ENCODE measurements around the gene CENPP.

CENPP gene

DNA sequence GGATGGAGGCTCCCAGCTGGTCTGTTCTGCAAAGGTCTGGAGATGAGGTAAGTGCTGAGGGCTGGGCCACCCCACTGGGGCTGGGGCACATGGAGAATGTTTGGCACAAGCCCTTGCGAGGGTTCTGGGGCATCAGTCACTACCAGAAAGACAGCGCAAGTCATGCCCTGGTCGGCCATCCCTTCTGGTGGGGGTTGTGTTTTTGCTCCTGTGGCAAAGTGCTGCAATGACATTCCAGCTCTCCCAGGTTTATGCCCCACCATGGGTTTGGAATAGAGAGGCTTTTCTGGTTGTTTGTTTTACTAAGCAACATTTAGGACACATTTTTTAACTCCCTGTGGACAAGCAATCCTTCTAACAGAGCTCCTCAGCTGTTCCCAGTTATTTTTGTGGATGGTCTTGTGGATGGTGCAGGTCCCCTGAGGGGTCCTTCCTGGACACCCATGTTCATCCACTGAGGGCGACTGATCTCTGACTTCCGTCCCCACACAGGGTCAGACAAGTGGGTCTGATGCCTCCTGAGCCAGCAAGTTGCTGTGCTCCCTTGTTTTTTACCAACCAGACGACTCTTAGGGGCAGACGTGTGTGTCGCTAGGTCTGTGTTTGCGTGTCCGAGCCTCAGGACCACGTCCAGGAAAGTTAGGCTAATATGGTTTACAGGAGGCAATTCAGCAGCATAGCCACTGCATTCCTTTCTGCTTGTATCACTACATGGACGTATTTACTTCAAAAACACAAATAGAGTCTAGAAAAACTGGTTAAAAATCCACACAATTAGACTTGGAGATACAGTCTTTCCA, 274.9 kb downstream of the CENPP start:
- intact Hi-C loops (cut with DNase I): no loop called here
- no peak for DNase-seq

DNA sequence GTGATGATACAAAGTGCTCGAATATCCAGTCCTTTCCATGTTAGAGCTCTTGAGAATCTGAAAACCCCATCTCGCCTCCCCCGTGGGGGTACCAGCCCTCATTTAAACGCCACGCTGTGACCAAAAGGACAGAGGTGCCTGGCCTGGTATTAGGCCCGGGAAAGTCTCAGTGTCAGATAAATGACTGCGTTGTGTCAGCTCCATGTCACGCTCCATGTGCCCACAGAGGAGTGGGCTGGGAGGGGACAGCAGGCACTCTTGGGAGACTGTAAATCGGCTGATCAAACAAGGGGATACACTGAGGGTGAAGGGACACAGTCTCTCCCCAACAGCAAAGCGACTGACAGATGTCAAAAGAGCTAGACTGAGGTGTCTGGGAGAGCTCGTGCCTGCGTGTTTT, 275.7 kb downstream of the CENPP start:
- no peak for DNase-seq
- intact Hi-C loops (cut with DNase I): no loop called here

DNA sequence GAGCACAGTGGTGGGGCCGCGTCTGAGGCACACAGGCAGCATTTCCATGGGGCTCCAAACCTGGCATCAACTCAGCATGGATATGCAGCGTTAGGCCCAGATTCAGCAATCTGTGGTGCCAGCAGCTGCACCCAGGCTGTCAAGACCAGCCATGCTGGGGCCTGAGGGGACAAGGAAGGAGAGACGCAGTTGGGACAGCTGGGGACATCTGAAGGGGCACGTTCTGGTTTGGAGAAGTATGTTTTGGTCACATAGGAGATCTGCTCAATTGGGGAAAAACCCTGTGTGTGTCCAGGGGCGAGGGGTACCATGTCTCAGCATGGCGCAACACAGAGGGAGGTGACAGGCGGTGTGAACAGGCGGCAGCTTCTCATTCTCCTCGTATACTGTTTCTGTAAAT, 276.7 kb downstream of the CENPP start:
- no peak for DNase-seq
- intact Hi-C loops (cut with DNase I): no loop called here

DNA sequence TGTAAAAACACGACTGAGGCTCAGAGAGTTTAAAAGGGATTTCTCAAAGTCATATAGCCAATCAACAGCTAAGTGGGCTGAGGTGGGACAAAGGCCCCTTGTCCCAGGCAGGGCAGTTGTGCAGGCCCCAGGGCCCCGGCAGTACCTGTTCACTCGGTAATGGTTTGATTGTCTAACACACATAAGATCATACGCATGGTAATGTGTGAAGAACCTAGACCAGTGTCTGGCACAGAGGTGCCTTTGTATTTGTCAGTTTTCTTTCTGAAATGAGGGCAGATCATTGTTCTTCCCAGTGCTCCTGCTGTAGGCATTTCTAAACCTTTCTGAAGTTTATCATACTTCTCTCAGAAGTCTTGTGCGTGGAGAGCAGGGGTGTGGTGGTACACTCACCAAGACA, 277.3 kb downstream of the CENPP start:
- DNase-seq: no peak
- intact Hi-C loops (cut with DNase I): no loop called here

DNA sequence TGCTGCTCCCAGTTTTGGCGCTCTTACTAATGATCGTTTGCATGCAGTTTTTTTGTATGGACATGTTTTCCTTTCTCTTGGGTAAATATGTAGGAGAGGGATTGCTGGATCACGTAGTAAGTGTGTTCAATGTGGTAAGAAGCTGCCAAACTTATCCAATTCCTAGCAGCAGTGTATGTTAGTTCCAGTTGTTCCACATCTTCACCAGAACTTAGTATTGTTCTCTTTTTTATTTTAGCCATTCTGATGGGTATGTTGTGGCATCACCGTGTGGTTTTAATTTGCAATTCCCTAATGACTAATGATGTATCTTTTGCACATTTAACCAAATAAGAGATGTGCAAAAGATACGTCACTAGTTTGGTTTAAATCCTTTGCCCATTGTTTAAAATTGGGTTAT, 278.2 kb downstream of the CENPP start:
- no peak for DNase-seq
- intact Hi-C loops (cut with DNase I): no loop called here

DNA sequence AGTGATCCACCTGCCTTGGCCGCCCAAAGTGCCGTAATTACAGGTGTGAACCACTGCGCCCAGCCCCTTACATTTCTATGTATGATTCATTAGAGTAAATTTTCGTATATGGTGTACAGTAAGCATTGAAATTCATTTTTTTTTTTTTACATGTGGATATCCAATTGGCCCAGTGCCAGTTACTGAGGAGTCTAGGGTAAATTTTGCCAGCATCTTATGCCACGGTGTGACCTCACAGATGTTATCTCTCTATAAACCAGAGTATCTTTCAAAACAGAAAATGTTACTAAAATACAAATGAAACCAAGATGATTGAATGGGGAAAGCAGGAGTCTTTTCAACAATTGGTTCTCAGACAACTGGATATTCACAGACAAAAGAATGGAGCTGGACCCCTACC, 279.5 kb downstream of the CENPP start:
- intact Hi-C loops (cut with DNase I): no loop called here
- DNase-seq: no peak

DNA sequence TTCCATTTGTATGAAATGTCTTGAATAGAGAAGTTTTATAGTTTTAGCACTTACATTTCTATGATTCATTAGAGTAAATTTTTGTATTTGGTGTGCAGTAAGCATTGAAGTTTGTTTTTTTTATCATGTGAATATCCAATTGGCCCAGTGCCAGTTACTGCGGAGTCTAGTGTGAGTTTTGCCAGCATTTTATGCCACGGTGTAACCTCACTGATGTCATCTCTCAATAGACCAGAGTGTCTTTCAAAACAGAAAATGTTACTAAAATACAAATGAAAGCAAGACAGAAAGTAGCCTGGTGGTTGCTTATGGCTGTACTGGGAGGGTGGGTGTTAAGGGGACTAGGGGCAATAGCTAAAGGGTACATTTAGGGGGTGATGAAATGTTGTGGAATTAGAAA, 281.3 kb downstream of the CENPP start:
- intact Hi-C loops (cut with DNase I): no loop called here
- no peak for DNase-seq

DNA sequence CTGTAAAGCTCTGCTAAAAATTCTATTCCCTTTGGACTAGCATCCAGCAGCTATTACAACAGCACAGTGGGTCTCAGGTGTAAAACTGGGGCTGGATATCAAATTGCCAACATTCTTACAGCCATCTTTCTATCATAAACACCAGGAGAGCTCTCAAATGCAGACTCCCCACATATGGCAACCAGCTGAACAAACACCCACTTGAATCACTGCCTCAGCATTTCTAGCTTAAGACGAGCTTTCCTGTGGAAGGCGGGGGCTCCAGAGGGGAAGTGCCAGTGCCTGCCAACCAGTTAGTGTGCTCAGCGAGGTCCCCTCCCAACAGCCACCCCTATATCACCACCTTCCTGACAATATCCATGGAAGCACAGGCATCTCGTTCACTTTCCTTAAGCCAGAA, 282.0 kb downstream of the CENPP start:
- intact Hi-C loops (cut with DNase I): no loop called here
- DNase-seq: peak in 36 of 42 donors; percentile 11 to 80 (median 52)

DNA sequence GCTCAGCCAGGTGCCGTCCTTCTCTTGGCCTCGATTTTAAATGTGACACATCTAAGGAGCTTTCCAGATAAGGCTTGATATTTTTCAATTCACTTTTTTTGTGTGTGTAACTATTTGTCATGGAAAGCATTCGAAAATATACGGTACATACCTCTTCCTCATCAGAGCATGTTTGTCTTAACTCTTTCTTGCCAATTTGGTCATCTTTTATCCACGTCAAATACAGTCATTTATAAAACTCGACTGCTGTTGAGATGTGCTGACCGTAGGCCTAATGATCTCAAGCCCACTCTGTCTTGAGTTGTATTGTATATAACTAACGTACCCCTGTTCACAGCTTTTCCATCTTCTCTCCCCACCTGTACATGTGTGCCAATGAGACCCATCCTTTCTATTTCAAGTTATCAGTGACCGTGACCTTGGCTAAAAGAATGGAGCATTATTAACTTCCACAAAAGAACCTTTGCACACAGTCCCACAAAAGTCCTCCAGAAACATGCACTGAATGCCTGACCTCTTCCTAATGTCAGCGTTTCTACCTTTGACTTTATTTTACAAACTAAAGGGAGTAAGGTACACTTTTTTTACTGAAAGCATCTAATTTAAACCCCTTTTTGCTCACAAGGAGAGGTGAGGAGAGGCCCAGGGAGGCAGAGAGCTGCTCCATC, 282.6 kb downstream of the CENPP start:
- peak in 1 of 42 donors; percentile 20 for DNase-seq
- intact Hi-C loops (cut with DNase I): no loop called here

DNA sequence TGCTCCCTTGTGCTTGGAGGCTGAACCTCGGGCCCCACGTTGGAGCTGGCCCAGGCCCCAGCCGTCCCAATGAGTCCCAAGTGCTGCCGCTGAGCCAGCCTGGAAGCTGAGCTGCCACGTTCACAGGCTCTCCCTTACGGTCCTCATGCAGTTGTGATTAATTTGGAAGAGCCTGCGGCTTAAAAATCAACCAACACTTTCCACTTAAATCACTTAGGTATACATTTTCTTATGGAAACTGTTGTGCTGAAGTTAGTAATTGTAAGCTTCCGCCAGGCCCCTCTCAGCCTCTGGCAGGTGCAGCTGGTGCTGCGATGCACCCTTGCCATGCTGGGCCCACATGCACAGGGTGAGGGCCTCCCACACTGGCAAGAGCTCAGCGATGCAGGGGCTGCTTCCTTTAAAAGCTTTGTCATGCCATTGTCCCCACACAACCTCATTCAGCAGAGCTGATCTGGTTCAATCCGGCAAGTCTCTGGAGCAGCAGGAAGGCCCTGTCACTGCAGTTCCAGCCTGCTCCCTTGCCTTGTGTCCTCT, 283.2 kb downstream of the CENPP start:
- intact Hi-C loops (cut with DNase I): no loop called here
- peak; percentile 25 to 91 (median 69) for DNase-seq

DNA sequence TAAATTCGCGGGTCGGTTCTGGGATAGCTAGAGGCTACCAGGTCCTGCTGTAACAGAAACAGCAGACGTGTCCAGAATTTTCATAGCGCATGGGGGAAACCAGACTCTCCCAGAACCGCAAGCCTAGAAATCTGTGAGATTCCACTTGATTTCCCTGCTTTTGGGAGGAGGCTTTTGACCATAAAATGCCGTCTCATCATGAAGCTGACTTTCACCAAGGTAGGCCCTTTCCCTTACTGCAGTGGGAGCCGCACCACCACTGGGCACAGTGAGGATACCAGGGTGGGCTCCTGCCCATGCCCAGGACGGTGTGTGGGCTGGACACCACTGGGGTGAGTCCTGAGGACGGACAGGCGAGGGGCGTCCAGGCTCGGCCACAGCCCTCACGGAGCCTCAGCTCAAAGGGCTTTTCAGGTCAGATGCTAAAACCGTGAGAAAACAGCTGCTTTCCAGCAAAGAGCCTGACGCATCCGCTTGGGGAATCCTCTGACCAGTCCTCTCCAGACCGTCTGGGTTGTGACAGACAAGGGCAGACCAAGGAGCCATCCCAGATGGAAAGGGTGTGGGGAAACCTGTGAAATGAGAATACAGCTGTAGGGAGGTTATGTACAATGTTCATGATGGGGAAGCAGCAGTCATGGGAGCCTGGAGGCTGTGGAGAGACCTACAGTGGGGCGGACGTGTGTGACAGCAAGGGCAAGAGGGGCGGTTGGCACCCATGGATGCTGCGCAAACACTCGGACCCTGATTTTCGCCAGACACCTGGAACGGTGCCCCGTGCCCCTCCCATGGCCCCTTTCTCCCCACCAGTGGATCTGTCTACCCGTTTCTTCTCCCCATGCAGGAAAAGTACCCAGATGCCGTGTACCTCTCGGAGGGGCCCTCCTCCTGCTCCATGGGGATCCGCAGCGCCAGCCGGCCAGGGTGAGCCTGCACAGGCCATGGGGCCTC, 285.0 kb downstream of the CENPP start:
- no peak for DNase-seq

DNA sequence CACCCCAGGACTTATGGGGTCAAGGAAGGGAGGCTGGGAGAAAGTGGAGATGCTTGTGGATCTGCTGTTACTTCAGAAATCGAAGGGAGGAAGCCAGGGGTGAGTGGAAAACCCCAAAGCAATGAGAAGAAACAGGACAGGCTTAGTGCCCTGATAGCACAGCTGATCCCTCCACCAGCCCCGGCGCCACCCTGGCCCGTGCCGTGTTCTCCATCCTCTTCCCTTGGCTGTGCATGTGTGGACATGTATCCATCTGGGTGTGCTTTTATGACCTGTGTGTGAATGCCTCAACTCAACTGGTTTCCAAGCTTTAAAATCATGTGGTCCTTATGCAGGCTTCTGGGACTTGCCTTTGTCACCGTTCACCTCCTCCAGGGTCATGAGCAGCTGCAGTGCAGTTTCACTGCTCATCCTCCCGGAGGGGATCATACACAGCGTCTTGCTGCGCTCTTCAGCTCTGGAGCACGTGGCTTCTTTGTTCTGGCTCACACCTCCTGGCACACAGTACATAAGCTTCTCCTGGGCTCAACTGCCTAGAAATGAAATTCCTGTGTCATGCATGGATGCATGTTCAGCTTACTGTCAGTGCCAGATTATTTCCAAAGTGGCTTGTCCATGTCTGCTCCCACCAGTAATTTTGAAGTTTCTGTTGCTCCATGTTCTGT, 286.0 kb downstream of the CENPP start:
- intact Hi-C loops (cut with DNase I): no loop called here
- DNase-seq: peak in 1 of 42 donors; percentile 34

More for the DNA sequence above, 285.0 kb downstream of the CENPP start:
- intact Hi-C loops (cut with DNase I): no loop called here

DNA sequence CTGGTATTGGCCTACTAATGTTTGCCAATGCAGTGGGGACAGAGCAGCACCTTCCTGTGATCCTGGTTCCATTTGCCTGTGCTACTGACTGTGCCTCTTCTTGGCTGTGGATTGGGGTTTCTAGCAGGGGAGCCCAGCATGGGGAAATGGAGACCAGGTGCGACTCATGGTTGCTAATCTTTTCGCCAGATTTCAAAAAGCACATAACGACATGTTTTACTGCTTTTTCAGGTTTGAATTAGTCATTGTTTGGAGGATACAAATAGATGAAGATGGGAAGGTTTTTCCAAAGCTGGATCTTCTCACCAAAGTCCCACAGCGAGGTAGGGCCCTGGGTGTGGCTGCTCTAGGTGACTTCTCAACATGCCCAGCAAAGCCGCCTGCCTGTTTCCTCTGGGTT, 286.5 kb downstream of the CENPP start:
- peak in 1 of 42 donors; percentile 41 for DNase-seq
- intact Hi-C loops (cut with DNase I): no loop called here

DNA sequence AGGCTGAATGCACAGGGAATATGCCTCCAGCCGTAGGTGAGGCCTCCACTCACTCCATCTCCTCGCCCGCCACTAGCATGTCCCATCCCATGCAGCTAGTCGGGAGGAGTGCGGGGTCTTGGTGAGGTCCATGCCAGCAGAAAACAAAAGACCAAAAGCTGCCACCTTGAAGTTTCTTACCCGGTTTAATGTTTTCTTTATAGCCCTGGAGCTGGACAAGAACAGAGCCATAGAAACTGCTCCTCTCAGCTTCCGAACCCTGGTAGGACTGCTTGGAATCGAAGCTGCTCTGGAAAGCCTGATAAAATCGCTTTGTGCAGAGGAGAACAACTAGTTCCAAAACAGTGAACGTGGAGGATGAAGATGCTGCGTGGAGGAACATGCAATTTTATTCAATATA, 287.1 kb downstream of the CENPP start:
- peak in 1 of 42 donors; percentile 40 for DNase-seq
- intact Hi-C loops (cut with DNase I): no loop called here

DNA sequence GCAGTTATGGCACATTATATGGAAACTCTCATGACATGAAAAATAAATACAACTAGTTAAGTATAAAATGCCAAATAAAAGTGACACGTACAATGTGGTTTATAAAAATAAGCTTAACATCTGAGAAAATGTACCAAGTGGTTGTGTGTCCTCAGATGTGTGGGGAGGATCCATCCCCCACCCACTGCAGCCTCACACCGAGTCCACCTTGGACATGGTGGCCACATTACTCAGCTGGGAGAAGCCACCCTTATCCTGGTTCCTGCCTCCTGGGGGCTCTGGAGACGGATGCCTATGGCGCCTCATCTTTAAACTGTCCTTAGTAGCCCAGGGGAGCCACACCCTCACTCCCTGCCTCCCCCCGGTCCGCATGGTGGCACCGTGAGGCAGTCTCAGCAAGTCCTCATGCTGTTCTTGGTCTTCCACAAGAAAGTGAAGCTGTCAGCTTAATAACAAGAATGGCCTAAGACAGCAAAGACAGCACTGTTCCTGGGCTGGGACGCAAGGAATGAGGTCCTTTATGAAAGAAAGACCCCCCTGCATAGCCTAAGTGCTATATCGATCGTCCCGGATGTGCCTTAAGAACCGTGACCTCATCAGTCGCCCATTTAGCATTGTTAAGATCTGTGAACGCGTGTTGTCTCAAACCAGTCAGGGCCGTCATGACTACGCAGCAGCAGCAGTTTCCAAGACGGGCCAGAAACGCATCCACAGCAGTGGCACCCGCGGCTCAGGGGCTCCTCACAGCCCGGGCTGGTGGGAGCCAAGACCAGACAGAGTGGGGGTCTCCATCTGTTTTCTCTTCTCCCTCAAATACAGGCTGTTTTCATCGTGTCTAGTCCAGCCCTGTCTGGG, 287.7 kb downstream of the CENPP start:
- intact Hi-C loops (cut with DNase I): no loop called here

DNA sequence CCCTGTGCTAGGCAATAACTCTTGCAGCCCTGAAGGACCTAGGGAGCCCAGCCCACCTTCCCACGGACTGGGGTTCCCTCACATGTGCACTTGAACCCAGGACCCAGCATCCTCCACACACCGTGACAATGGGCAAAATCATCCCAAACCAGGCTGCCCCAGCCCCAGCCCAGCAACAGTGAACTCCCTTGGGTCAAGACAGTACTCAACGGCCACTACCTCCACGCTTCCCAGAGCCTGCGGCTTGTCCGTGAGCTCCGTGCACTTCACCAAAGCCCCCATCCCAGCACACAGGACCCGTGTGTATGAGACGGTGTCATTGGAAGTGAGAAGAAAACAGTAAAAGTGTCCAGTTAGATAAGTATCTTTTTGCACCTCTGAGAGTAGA, 288.4 kb downstream of the CENPP start:
- DNase-seq: peak in 2 of 42 donors; percentile 27 to 35
- intact Hi-C loops (cut with DNase I): no loop called here

More for the DNA sequence above, 287.7 kb downstream of the CENPP start:
- DNase-seq: peak in 2 of 42 donors; percentile 18 to 36

DNA sequence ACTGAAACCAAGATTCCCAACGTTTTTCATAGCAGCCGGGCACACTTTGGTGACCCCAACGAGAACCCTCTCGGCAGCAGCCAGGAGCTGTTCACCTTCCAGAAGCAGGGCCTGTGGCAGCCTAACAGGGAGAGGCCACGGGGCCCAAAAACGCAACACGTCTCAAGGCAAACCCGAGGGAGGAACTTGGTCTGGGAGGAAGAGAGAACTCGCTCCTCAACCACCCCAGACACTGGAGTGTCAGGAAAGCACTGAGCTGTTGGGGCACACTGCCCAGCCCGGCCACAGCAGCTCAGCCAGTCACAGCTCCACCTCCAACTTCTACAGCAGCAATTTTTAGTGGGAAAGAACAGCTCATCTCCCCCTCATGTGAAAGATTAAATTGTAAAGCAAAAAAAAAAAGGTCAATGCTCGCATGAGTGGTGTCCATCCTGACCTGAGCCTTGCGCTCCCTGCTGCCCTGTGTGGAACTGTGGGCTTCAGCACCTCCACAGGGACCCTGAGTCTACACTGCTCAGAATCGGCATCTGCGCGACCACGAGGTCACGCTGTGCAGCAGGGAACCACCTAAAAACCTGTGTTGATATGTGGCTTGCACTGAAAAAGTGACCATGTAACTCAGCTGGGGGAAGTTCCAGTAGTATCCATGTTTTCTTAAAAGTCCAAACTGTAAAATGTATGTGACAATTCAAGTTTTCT, 289.2 kb downstream of the CENPP start:
- DNase-seq: peak in 13 of 42 donors; percentile 26 to 51 (median 38)
- intact Hi-C loops (cut with DNase I): no loop called here
